ENCODE measurements around the gene UNC119.

UNC119 gene

GRCh38 chr17:28544402-28545140 is 7.9 kb downstream of the UNC119 start:
- no peak overlapping the region for H2BK15ac ChIP-seq (ENCODE audit: low read length)
- peak overlapping the region; percentile 49 for H3K18ac ChIP-seq (ENCODE audit: low read length)
- no peak overlapping the region for H2AK5ac ChIP-seq (ENCODE audit: low read depth, low read length)
- H3K9ac ChIP-seq (ENCODE audit: low read depth, low read length, poor library complexity) = no peak overlapping the region
- H3K4me3 ChIP-seq (ENCODE audit: low read length in 2 of 2) = no peak overlapping the region
- H3K9me3 ChIP-seq (replicated peaks in 1 of 2; ENCODE audit: control insufficient read depth in 2 of 2, insufficient read depth in 1 of 2, low read depth in 1 of 2, low read length in 2 of 2) = no peaks in the 10 kb centered on the region
- no peaks in the 10 kb centered on the region for H3K79me1 ChIP-seq (ENCODE audit: low read depth, low read length)
- no peak overlapping the region for H3K14ac ChIP-seq (ENCODE audit: low read length)
- no peak overlapping the region for H2BK5ac ChIP-seq (ENCODE audit: low read length)
- DNase-seq (ENCODE audit: low spot score) = no peak
- WGBS, 2 donors (ENCODE audit: extremely low coverage in 2 of 2, insufficient read length in 2 of 2, insufficient replicate concordance in 1 of 2) = no CpG with 5 or more reads among the region's 4 CpGs
- no peak overlapping the region for H4K91ac ChIP-seq (ENCODE audit: low read depth, low read length, poor library complexity)
- H2BK120ac ChIP-seq (ENCODE audit: low read depth, low read length) = no peak overlapping the region
- H2AFZ ChIP-seq (ENCODE audit: low read length) = no peak overlapping the region
- no peak overlapping the region for H2BK12ac ChIP-seq (ENCODE audit: low read length)
- H4K8ac ChIP-seq (ENCODE audit: low read depth, low read length) = no peak overlapping the region
- H3K4me1 ChIP-seq (ENCODE audit: control insufficient read depth in 2 of 2, insufficient read depth in 1 of 2, low read depth in 1 of 2, low read length in 2 of 2) = peaks cover 4 to 12% of the 10 kb centered on the region in 2 donors
- no peak overlapping the region for H3K23ac ChIP-seq (ENCODE audit: low read depth, low read length, poor library complexity)
- H3K36me3 ChIP-seq (replicated peaks in 1 of 2; ENCODE audit: control insufficient read depth in 2 of 2, insufficient read depth in 2 of 2, low read length in 2 of 2) = peaks cover 5 to 23% of the 10 kb centered on the region in 2 donors
- H3K4me2 ChIP-seq (ENCODE audit: insufficient read depth, low read length, poor library complexity, severe bottlenecking) = no peak overlapping the region
- no peak overlapping the region for H3K4ac ChIP-seq (ENCODE audit: low read length)
- no peak overlapping the region for H3K27ac ChIP-seq (replicated peaks; ENCODE audit: low read length)
- no peaks in the 10 kb centered on the region for H3K27me3 ChIP-seq (ENCODE audit: control insufficient read depth in 3 of 3, insufficient read depth in 3 of 3, low read depth in 1 of 3, low read length in 3 of 3)

GRCh38 chr17:28541439-28541838 is 11.0 kb downstream of the UNC119 start:
- H3K9me3 ChIP-seq (replicated peaks in 1 of 2; ENCODE audit: control insufficient read depth in 2 of 2, insufficient read depth in 1 of 2, low read depth in 1 of 2, low read length in 2 of 2) = no peaks in the 10 kb centered on the region
- no peak overlapping the region for H3K9ac ChIP-seq (ENCODE audit: low read depth, low read length, poor library complexity)
- peaks cover 0 to 7% of the 10 kb centered on the region in 2 donors for H3K36me3 ChIP-seq (replicated peaks in 1 of 2; ENCODE audit: control insufficient read depth in 2 of 2, insufficient read depth in 2 of 2, low read length in 2 of 2)
- H3K27me3 ChIP-seq (ENCODE audit: control insufficient read depth in 3 of 3, insufficient read depth in 3 of 3, low read depth in 1 of 3, low read length in 3 of 3) = peaks cover 0 to 19% (median 0%) of the 10 kb centered on the region in 3 experiments
- H3K4me3 ChIP-seq (ENCODE audit: low read length in 2 of 2) = no peak overlapping the region
- no peak overlapping the region for H2BK120ac ChIP-seq (ENCODE audit: low read depth, low read length)
- H3K18ac ChIP-seq (ENCODE audit: low read length) = no peak overlapping the region
- no CpG with 5 or more reads among the region's 4 CpGs for whole genome bisulfite sequencing, 2 donors (ENCODE audit: extremely low coverage in 2 of 2, insufficient read length in 2 of 2, insufficient replicate concordance in 1 of 2)
- no peak overlapping the region for H2BK15ac ChIP-seq (ENCODE audit: low read length)
- no peak overlapping the region for H3K4me2 ChIP-seq (ENCODE audit: insufficient read depth, low read length, poor library complexity, severe bottlenecking)
- H2BK5ac ChIP-seq (ENCODE audit: low read length) = no peak overlapping the region
- H3K23ac ChIP-seq (ENCODE audit: low read depth, low read length, poor library complexity) = no peak overlapping the region
- H4K91ac ChIP-seq (ENCODE audit: low read depth, low read length, poor library complexity) = no peak overlapping the region
- H2BK12ac ChIP-seq (ENCODE audit: low read length) = no peak overlapping the region
- H2AK5ac ChIP-seq (ENCODE audit: low read depth, low read length) = no peak overlapping the region
- no peak overlapping the region for H3K14ac ChIP-seq (ENCODE audit: low read length)
- H3K27ac ChIP-seq (replicated peaks; ENCODE audit: low read length) = no peak overlapping the region
- H4K8ac ChIP-seq (ENCODE audit: low read depth, low read length) = no peak overlapping the region
- peaks cover 4 to 8% of the 10 kb centered on the region in 2 donors for H3K4me1 ChIP-seq (ENCODE audit: control insufficient read depth in 2 of 2, insufficient read depth in 1 of 2, low read depth in 1 of 2, low read length in 2 of 2)
- no peak overlapping the region for H3K4ac ChIP-seq (ENCODE audit: low read length)
- DNase-seq (ENCODE audit: low spot score) = no peak
- H2AFZ ChIP-seq (ENCODE audit: low read length) = no peak overlapping the region
- H3K79me1 ChIP-seq (ENCODE audit: low read depth, low read length) = no peaks in the 10 kb centered on the region

- Histone ChIP-seq H3K4me1 (ENCODE audit: control insufficient read depth in 2 of 2, insufficient read depth in 1 of 2, low read depth in 1 of 2, low read length in 2 of 2) (peaks cover 4 to 8% of the 10 kb centered on the region in 2 donors), H3K27ac (replicated peaks; ENCODE audit: low read length) (no peak overlapping the region), H2AK5ac (ENCODE audit: low read depth, low read length) (no peak overlapping the region), H3K4me2 (ENCODE audit: insufficient read depth, low read length, poor library complexity, severe bottlenecking) (no peak overlapping the region), H3K4me3 (ENCODE audit: low read length in 2 of 2) (no peak overlapping the region), H3K14ac (ENCODE audit: low read length) (no peak overlapping the region), H2BK12ac (ENCODE audit: low read length) (peak overlapping the region; percentile 30), H3K9me3 (replicated peaks in 1 of 2; ENCODE audit: control insufficient read depth in 2 of 2, insufficient read depth in 1 of 2, low read depth in 1 of 2, low read length in 2 of 2) (no peaks in the 10 kb centered on the region), H3K18ac (ENCODE audit: low read length) (no peak overlapping the region), H3K79me1 (ENCODE audit: low read depth, low read length) (no peaks in the 10 kb centered on the region), H3K9ac (ENCODE audit: low read depth, low read length, poor library complexity) (no peak overlapping the region), H3K4ac (ENCODE audit: low read length) (no peak overlapping the region), H2BK5ac (ENCODE audit: low read length) (peak overlapping the region; percentile 5), H4K91ac (ENCODE audit: low read depth, low read length, poor library complexity) (no peak overlapping the region), H4K8ac (ENCODE audit: low read depth, low read length) (no peak overlapping the region), H3K27me3 (ENCODE audit: control insufficient read depth in 3 of 3, insufficient read depth in 3 of 3, low read depth in 1 of 3, low read length in 3 of 3) (peaks cover 0 to 29% (median 0%) of the 10 kb centered on the region in 3 experiments), H3K23ac (ENCODE audit: low read depth, low read length, poor library complexity) (no peak overlapping the region), H3K36me3 (replicated peaks in 1 of 2; ENCODE audit: control insufficient read depth in 2 of 2, insufficient read depth in 2 of 2, low read length in 2 of 2) (no peaks in the 10 kb centered on the region), H2BK120ac (ENCODE audit: low read depth, low read length) (no peak overlapping the region), H2AFZ (ENCODE audit: low read length) (no peak overlapping the region), H2BK15ac (ENCODE audit: low read length) (no peak overlapping the region)
- WGBS, 2 donors (ENCODE audit: extremely low coverage in 2 of 2, insufficient read length in 2 of 2, insufficient replicate concordance in 1 of 2) = no CpG with 5 or more reads among the region's 4 CpGs
- DNase-seq (ENCODE audit: low spot score) = no peak
These were observed 12.2 kb downstream of the UNC119 start for GRCh38 chr17:28540231-28540630.

GRCh38 chr17:28538296-28538895 is 14.0 kb downstream of the UNC119 start:
- Histone ChIP-seq H3K9ac (ENCODE audit: low read depth, low read length, poor library complexity) (no peak overlapping the region), H2BK12ac (ENCODE audit: low read length) (no peak overlapping the region), H3K18ac (ENCODE audit: low read length) (peak overlapping the region; percentile 42), H3K4me2 (ENCODE audit: insufficient read depth, low read length, poor library complexity, severe bottlenecking) (no peak overlapping the region), H3K27ac (replicated peaks; ENCODE audit: low read length) (no peak overlapping the region), H3K4me3 (ENCODE audit: low read length in 2 of 2) (no peak overlapping the region), H2BK5ac (ENCODE audit: low read length) (no peak overlapping the region), H2BK15ac (ENCODE audit: low read length) (peak overlapping the region; percentile 81), H2AK5ac (ENCODE audit: low read depth, low read length) (no peak overlapping the region), H3K9me3 (replicated peaks in 1 of 2; ENCODE audit: control insufficient read depth in 2 of 2, insufficient read depth in 1 of 2, low read depth in 1 of 2, low read length in 2 of 2) (no peaks in the 10 kb centered on the region), H2BK120ac (ENCODE audit: low read depth, low read length) (no peak overlapping the region), H4K8ac (ENCODE audit: low read depth, low read length) (no peak overlapping the region), H3K4me1 (ENCODE audit: control insufficient read depth in 2 of 2, insufficient read depth in 1 of 2, low read depth in 1 of 2, low read length in 2 of 2) (no peaks in the 10 kb centered on the region), H3K79me1 (ENCODE audit: low read depth, low read length) (no peaks in the 10 kb centered on the region), H3K4ac (ENCODE audit: low read length) (no peak overlapping the region), H2AFZ (ENCODE audit: low read length) (no peak overlapping the region), H3K27me3 (ENCODE audit: control insufficient read depth in 3 of 3, insufficient read depth in 3 of 3, low read depth in 1 of 3, low read length in 3 of 3) (peaks cover 0 to 43% (median 0%) of the 10 kb centered on the region in 3 experiments), H3K36me3 (replicated peaks in 1 of 2; ENCODE audit: control insufficient read depth in 2 of 2, insufficient read depth in 2 of 2, low read length in 2 of 2) (no peaks in the 10 kb centered on the region), H4K91ac (ENCODE audit: low read depth, low read length, poor library complexity) (no peak overlapping the region), H3K23ac (ENCODE audit: low read depth, low read length, poor library complexity) (no peak overlapping the region), H3K14ac (ENCODE audit: low read length) (no peak overlapping the region)
- DNase-seq (ENCODE audit: low spot score) = no peak
- no CpG with 5 or more reads among the region's 14 CpGs for WGBS, 2 donors (ENCODE audit: extremely low coverage in 2 of 2, insufficient read length in 2 of 2, insufficient replicate concordance in 1 of 2)
